CD14-positive monocyte (primary cell): ENCODE data around the gene STX2. TPM values are rescaled to one million over a fixed set of nuclear protein-coding genes. Genes with fewer than 3 reads are reported as not detected.

Experiments used
- DNase-seq, 3 donors: peaks; one replicate each; pipeline ENCODE4 v3.0.0-alpha.2; 2011 to 2022
- H2AFZ ChIP-seq: 2 replicates; pipeline ENCODE4 v1.6.0; 2012; ENCODE audit warnings: mild to moderate bottlenecking, low read depth, low read length, inconsistent platforms; ENCODE audit not compliant: insufficient read depth, poor library complexity, severe bottlenecking
- H3K27ac ChIP-seq, 2 donors: 1 replicate in 1 of 2; 2 replicates in 1 of 2; pipeline ENCODE4 v1.5.1; 2012 to 2013; ENCODE audit warnings: low read length in 2 of 2, control low read depth in 1 of 2, inconsistent platforms in 1 of 2, low read depth in 1 of 2, mild to moderate bottlenecking in 1 of 2
- H3K27me3 ChIP-seq, 2 donors: one replicate each; pipeline versions ENCODE4 v1.6.0 to v1.6.1; 2011 to 2013; ENCODE audit warnings: low read length in 2 of 2; ENCODE audit not compliant: control insufficient read depth in 2 of 2, insufficient read depth in 2 of 2
- H3K36me3 ChIP-seq, 2 donors: replicated peaks in 1 of 2; 1 replicate in 1 of 2; 2 replicates in 1 of 2; pipeline versions ENCODE4 v1.5.1 to v1.6.1; 2012 to 2013; ENCODE audit warnings: low read length in 2 of 2, control low read depth in 1 of 2, inconsistent platforms in 1 of 2, mild to moderate bottlenecking in 1 of 2; ENCODE audit not compliant: insufficient read depth in 2 of 2, control insufficient read depth in 1 of 2
- H3K4me1 ChIP-seq, 2 donors: 1 replicate in 1 of 2; 2 replicates in 1 of 2; pipeline versions ENCODE4 v1.5.1 to v1.6.1; 2012 to 2013; ENCODE audit warnings: low read length in 2 of 2, control low read depth in 1 of 2, inconsistent platforms in 1 of 2, mild to moderate bottlenecking in 1 of 2, moderate library complexity in 1 of 2; ENCODE audit not compliant: insufficient read depth in 2 of 2, control insufficient read depth in 1 of 2
- H3K4me2 ChIP-seq: replicated peaks from 2 replicates; pipeline ENCODE3; 2012; ENCODE audit warnings: low read length, moderate library complexity, mild to moderate bottlenecking; ENCODE audit not compliant: poor library complexity, severe bottlenecking; ENCODE audit errors: extremely low read depth
- H3K4me3 ChIP-seq, 3 experiments: fragments of 200-600 bp in 1 of 3; sonication (generic) in 1 of 3; replicated peaks in 1 of 3; 1 replicate in 2 of 3; 2 replicates in 1 of 3; pipeline ENCODE4 v1.5.1; 2011 to 2013; ENCODE audit warnings: low read length in 3 of 3, mild to moderate bottlenecking in 3 of 3, control low read depth in 2 of 3, low read depth in 2 of 3, inconsistent platforms in 1 of 3, moderate library complexity in 1 of 3
- H3K79me2 ChIP-seq: 2 replicates; pipeline ENCODE4 v1.6.0; 2012; ENCODE audit warnings: mild to moderate bottlenecking, control low read depth, inconsistent platforms, low read length, moderate library complexity; ENCODE audit not compliant: insufficient read depth
- H3K9ac ChIP-seq: 2 replicates; pipeline ENCODE4 v1.6.0; 2017; ENCODE audit warnings: low read length, mild to moderate bottlenecking; ENCODE audit not compliant: insufficient read depth, poor library complexity, severe bottlenecking
- H3K9me3 ChIP-seq, 2 donors: replicated peaks in 1 of 2; 1 replicate in 1 of 2; 2 replicates in 1 of 2; pipeline versions ENCODE4 v1.5.1 to v1.6.1; 2012 to 2013; ENCODE audit warnings: low read length in 2 of 2, control low read depth in 1 of 2; ENCODE audit not compliant: control insufficient read depth in 1 of 2, insufficient read depth in 1 of 2
- H4K20me1 ChIP-seq: 2 replicates; pipeline ENCODE4 v1.6.0; 2012; ENCODE audit warnings: mild to moderate bottlenecking, low read length, control low read depth, moderate library complexity; ENCODE audit not compliant: insufficient read depth
- H3K27ac Mint-ChIP-seq, 7 donors: one replicate each; pipeline ENCODE4 v1.8.0; 2020; ENCODE audit warnings: mild to moderate bottlenecking in 7 of 7, mixed read lengths in 7 of 7, moderate library complexity in 6 of 7, inconsistent platforms in 2 of 7
- H3K27me3 Mint-ChIP-seq, 3 donors: one replicate each; pipeline ENCODE4 v1.8.0; 2021 to 2022; ENCODE audit warnings: low read depth in 3 of 3, mild to moderate bottlenecking in 3 of 3, mixed read lengths in 3 of 3, moderate library complexity in 3 of 3, inconsistent platforms in 1 of 3
- H3K36me3 Mint-ChIP-seq, 2 donors: one replicate each; pipeline ENCODE4 v1.8.0; 2020; ENCODE audit warnings: mixed read lengths in 2 of 2, inconsistent platforms in 1 of 2, mild to moderate bottlenecking in 1 of 2
- H3K4me1 Mint-ChIP-seq: one replicate; pipeline ENCODE4 v1.8.0; 2020; ENCODE audit warnings: mild to moderate bottlenecking, mixed read lengths
- H3K4me3 Mint-ChIP-seq, 2 donors: one replicate each; pipeline ENCODE4 v1.8.0; 2020; ENCODE audit warnings: mild to moderate bottlenecking in 2 of 2, mixed read lengths in 2 of 2, moderate library complexity in 1 of 2
- H3K9me3 Mint-ChIP-seq, 7 donors: one replicate each; pipeline ENCODE4 v1.8.0; 2020 to 2022; ENCODE audit warnings: mixed read lengths in 7 of 7, mild to moderate bottlenecking in 6 of 7, moderate library complexity in 6 of 7, inconsistent platforms in 2 of 7
- WGBS: methylation state at CpG from one replicate; pipeline ENCODE4 v1.1.5; 2013; ENCODE audit warnings: missing lambda C conversion rate; ENCODE audit not compliant: insufficient coverage; 5-methylcytosine and 5-hydroxymethylcytosine counted together
- intact Hi-C, 2 donors: fragments of 100-400 bp; cut with micrococcal nuclease; formaldehyde crosslinking; loops; one replicate each; pipeline versions ENCODE4 v1.15.0 to v1.15.1; 2023
- polyA plus RNA-seq, 3 donors: library from polyadenylated mRNA; depleted of rRNA in 1 of 3; unstranded in 2 of 3; stranded (reverse) in 1 of 3; fragments of 300-500 nt in 2 of 3; fragments of >200 nt in 1 of 3; fragmentation: Illumina TruSeq in 2 of 3; gene quantifications; 1 replicate in 2 of 3; 2 replicates in 1 of 3; pipeline ENCODE4 v1.2.3, GENCODE V29; 2012 to 2021
- TF ChIP-seq, protein P1 (sequence below): fragments of 200-600 bp; IDR thresholded peaks from one replicate; pipeline ENCODE4 v1.8.0; 2022; ENCODE audit warnings: antibody characterized with exemption, mild to moderate bottlenecking

The STX2 gene
- polyA plus RNA-seq, 3 donors: 4.8 to 32.9 (median 7.6) TPM

DNA sequence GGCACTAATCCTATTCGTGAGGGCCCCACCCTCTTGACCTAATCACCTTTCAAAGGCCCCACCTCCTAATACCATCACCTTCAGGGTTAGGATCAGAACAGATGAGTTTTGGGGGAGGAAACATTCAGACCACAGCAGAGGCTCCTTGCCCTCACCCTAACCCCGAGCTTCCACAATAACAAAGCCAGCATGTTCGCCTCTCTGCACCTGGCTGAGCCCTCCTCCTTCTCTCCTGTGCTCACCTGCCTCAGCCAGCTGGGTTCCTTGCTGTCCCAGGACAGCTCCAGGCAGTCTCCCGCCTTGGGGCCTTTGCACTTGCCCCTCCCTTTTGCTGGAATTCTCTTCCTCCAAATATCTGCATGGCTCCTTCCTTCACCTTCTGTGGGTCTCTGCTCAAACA lies 23.1 kb upstream of the STX2 start:
- Mint-ChIP-seq H3K9me3 (peaks cover 7 to 18% (median 13%) of the 10 kb centered on the region in 7 donors), H3K27ac (peak overlapping the region in 1 of 7 donors; percentile 64), H3K4me3 (no peak overlapping the region), H3K27me3 (peaks cover 0 to 5% (median 5%) of the 10 kb centered on the region in 3 donors), H3K36me3 (no peaks in the 10 kb centered on the region), H3K4me1 (no peaks in the 10 kb centered on the region)
- Histone ChIP-seq H3K27me3 (no peaks in the 10 kb centered on the region), H3K9ac (no peak overlapping the region), H3K27ac (no peak overlapping the region), H3K4me2 (no peak overlapping the region), H3K4me1 (no peaks in the 10 kb centered on the region), H3K79me2 (no peaks in the 10 kb centered on the region), H3K9me3 (peaks cover 9 to 18% of the 10 kb centered on the region in 2 donors), H3K4me3 (no peak overlapping the region), H4K20me1 (no peaks in the 10 kb centered on the region), H2AFZ (no peak overlapping the region), H3K36me3 (no peaks in the 10 kb centered on the region)
- 90% methylated on average over 3 of the region's 4 CpGs for WGBS
- intact Hi-C loops: no loop called here
- TF ChIP-seq, protein P1, sequence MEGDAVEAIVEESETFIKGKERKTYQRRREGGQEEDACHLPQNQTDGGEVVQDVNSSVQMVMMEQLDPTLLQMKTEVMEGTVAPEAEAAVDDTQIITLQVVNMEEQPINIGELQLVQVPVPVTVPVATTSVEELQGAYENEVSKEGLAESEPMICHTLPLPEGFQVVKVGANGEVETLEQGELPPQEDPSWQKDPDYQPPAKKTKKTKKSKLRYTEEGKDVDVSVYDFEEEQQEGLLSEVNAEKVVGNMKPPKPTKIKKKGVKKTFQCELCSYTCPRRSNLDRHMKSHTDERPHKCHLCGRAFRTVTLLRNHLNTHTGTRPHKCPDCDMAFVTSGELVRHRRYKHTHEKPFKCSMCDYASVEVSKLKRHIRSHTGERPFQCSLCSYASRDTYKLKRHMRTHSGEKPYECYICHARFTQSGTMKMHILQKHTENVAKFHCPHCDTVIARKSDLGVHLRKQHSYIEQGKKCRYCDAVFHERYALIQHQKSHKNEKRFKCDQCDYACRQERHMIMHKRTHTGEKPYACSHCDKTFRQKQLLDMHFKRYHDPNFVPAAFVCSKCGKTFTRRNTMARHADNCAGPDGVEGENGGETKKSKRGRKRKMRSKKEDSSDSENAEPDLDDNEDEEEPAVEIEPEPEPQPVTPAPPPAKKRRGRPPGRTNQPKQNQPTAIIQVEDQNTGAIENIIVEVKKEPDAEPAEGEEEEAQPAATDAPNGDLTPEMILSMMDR: no peak
- no peak for DNase-seq

DNA sequence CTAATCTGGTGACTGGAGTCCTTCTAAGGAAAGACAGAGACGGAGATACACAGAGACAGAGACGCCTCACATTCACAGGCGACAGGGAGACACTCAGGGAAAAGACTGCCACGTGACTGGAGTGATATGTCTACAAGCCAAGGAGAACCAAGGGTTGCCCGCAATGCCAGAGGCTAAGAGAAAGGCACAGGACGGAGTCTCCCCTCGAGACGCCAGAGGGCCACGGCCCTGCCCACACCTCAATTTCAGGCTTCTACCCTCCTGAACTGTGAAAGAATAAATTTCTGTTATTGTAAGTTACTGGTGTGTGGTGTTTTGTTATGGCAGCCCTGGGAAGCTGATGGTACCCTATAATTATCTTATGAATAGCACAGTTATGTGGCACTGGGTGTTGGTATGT lies 21.3 kb upstream of the STX2 start:
- Mint-ChIP-seq H3K4me1 (no peaks in the 10 kb centered on the region), H3K27ac (no peak overlapping the region), H3K27me3 (peaks cover 3 to 8% (median 6%) of the 10 kb centered on the region in 3 donors), H3K4me3 (no peak overlapping the region), H3K36me3 (no peaks in the 10 kb centered on the region), H3K9me3 (peaks cover 11 to 25% (median 17%) of the 10 kb centered on the region in 7 donors)
- H3K4me1 ChIP-seq: no peaks in the 10 kb centered on the region
- no peak for DNase-seq
- no peak overlapping the region for H3K4me2 ChIP-seq
- no peaks in the 10 kb centered on the region for H3K79me2 ChIP-seq
- no peaks in the 10 kb centered on the region for H3K36me3 ChIP-seq
- H4K20me1 ChIP-seq: no peaks in the 10 kb centered on the region
- peaks cover 0 to 5% of the 10 kb centered on the region in 2 donors for H3K27me3 ChIP-seq
- H3K9ac ChIP-seq: no peak overlapping the region
- 98% methylated on average over 6 of the region's 9 CpGs for WGBS
- intact Hi-C loops: no loop called here
- TF ChIP-seq, protein P1: no peak
- no peak overlapping the region for H2AFZ ChIP-seq
- peaks cover 13 to 22% of the 10 kb centered on the region in 2 donors for H3K9me3 ChIP-seq
- H3K4me3 ChIP-seq: no peak overlapping the region
- H3K27ac ChIP-seq: no peak overlapping the region
